WTC11 (cell line): ENCODE data around the gene NEDD9. TPM values are rescaled to one million over a fixed set of nuclear protein-coding genes. Genes with fewer than 3 reads are reported as not detected.

Experiments used
- ATAC-seq: fragments of 200-7000 bp; cut with Tn5 transposase; 2 replicates; pipeline ENCODE4 v1.10.0; 2021; ENCODE audit warnings: mild to moderate bottlenecking, moderate library complexity
- CTCF ChIA-PET: fragments of 300-600 bp; sonication (Branson Sonifier 250); formaldehyde crosslinking; loops from one replicate; lab custom pipeline; 2021; ENCODE audit warnings: antibody characterized with exemption; lab: Charles Lee
- POLR2A ChIA-PET: fragments of 350-600 bp; sonication (Branson Sonifier 250); formaldehyde crosslinking; loops from one replicate; lab custom pipeline; 2021; ENCODE audit warnings: antibody characterized with exemption; lab: Charles Lee
- DNase-seq: peaks from one replicate; pipeline ENCODE4 v3.0.0; 2021; ENCODE audit warnings: low spot score
- H3K27ac Mint-ChIP-seq: 2 replicates; pipeline ENCODE4 v1.8.0; 2021; ENCODE audit warnings: mixed read lengths
- H3K27me3 Mint-ChIP-seq: 2 replicates; pipeline ENCODE4 v1.8.0; 2021; ENCODE audit warnings: low read depth, mild to moderate bottlenecking, moderate library complexity, mixed read lengths
- H3K36me3 Mint-ChIP-seq: 2 replicates; pipeline ENCODE4 v1.8.0; 2021; ENCODE audit warnings: mixed read lengths
- H3K4me1 Mint-ChIP-seq: 2 replicates; pipeline ENCODE4 v1.8.0; 2022; ENCODE audit warnings: mixed read lengths
- H3K4me3 Mint-ChIP-seq: 2 replicates; pipeline ENCODE4 v1.8.0; 2021; ENCODE audit warnings: mild to moderate bottlenecking, moderate library complexity, mixed read lengths
- H3K9me3 Mint-ChIP-seq: 2 replicates; pipeline ENCODE4 v1.8.0; 2021; ENCODE audit warnings: mixed read lengths
- EMX1 ChIP-seq: fragments of 250-450 bp; sonication (Bioruptor Pico); IDR thresholded peaks from 2 replicates; pipeline ENCODE4 v1.8.0; 2021; ENCODE audit warnings: mild to moderate bottlenecking
- GABPB1 ChIP-seq: sonication (generic); formaldehyde crosslinking; IDR thresholded peaks from 2 replicates; pipeline ENCODE4 v1.8.1; 2023; ENCODE audit warnings: mild to moderate bottlenecking, missing genetic modification reagents
- JAZF1 ChIP-seq: fragments of 250-450 bp; sonication (Bioruptor Pico); IDR thresholded peaks from 2 replicates; pipeline ENCODE4 v1.9.0; 2021; ENCODE audit warnings: moderate library complexity, mild to moderate bottlenecking, inconsistent platforms
- MYBL2 ChIP-seq: sonication (generic); formaldehyde crosslinking; IDR thresholded peaks from 2 replicates; pipeline ENCODE4 v1.8.1; 2023; ENCODE audit warnings: mild to moderate bottlenecking, moderate library complexity, missing genetic modification reagents
- RELA ChIP-seq: sonication (generic); formaldehyde crosslinking; IDR thresholded peaks from 2 replicates; pipeline ENCODE4 v1.8.1; 2022; ENCODE audit warnings: missing genetic modification reagents, mild to moderate bottlenecking, borderline replicate concordance
- TCF7 ChIP-seq: sonication (generic); formaldehyde crosslinking; IDR thresholded peaks from 2 replicates; pipeline ENCODE4 v1.8.0; 2022; ENCODE audit warnings: mild to moderate bottlenecking, low read depth, missing genetic modification reagents, moderate library complexity
- ZNF219 ChIP-seq: sonication (generic); formaldehyde crosslinking; IDR thresholded peaks from 2 replicates; pipeline ENCODE4 v1.8.0; 2023; ENCODE audit warnings: missing genetic modification reagents, mild to moderate bottlenecking, borderline replicate concordance
- total RNA-seq: library from RNA; stranded (reverse); gene quantifications from 3 replicates; pipeline ENCODE4 v1.2.3, GENCODE V29; 2021
- TF ChIP-seq, protein P1 (sequence below): sonication (generic); formaldehyde crosslinking; IDR thresholded peaks from 2 replicates; pipeline ENCODE4 v1.8.0; 2023; ENCODE audit warnings: missing genetic modification reagents, mild to moderate bottlenecking, borderline replicate concordance
- TF ChIP-seq, protein P2 (sequence below): fragments of 250-450 bp; sonication (Bioruptor Pico); IDR thresholded peaks from 2 replicates; pipeline ENCODE4 v1.9.0; 2021; ENCODE audit warnings: mild to moderate bottlenecking
- TF ChIP-seq, protein P3 (sequence below): sonication (generic); formaldehyde crosslinking; IDR thresholded peaks from 2 replicates; pipeline ENCODE4 v1.8.0; 2022; ENCODE audit warnings: mild to moderate bottlenecking, missing genetic modification reagents
- TF ChIP-seq, protein P4 (sequence below): sonication (generic); formaldehyde crosslinking; IDR thresholded peaks from 2 replicates; pipeline ENCODE4 v1.8.1; 2022; ENCODE audit warnings: missing genetic modification reagents, borderline replicate concordance
- TF ChIP-seq, protein P5 (sequence below): sonication (generic); formaldehyde crosslinking; IDR thresholded peaks from 2 replicates; pipeline ENCODE4 v1.8.1; 2023; ENCODE audit warnings: mild to moderate bottlenecking, missing genetic modification reagents
- TF ChIP-seq, protein P6 (sequence below): sonication (generic); formaldehyde crosslinking; IDR thresholded peaks from 2 replicates; pipeline ENCODE4 v1.8.1; 2023; ENCODE audit warnings: mild to moderate bottlenecking, missing genetic modification reagents

The NEDD9 gene
- total RNA-seq, 1 experiment from 2014 or later = 9.8 TPM

DNA sequence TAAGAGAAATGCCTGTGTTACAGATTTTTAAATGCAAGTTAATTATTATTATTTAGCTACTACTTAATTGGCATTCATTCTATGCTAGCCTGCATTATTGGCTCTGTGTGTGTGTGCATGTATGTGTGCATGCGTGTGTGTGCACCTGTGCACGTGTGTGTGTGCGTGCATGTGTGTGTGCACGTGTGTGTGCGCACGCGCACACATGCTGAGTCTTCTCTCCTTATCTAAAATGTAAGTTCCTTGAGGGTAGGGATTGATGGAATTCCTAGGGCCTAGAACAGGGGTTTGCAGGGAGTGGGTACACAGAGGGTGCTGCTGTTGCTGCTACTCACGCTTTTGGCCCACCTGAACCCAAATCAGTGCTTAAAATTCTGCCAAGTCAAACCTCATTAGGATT, 43.8 kb upstream of the NEDD9 start (continued):
- TF ChIP-seq RELA (CRISPR knock-in tag) (no peak), JAZF1 (CRISPR knock-in tag) (no peak)
- TF ChIP-seq, protein P1, sequence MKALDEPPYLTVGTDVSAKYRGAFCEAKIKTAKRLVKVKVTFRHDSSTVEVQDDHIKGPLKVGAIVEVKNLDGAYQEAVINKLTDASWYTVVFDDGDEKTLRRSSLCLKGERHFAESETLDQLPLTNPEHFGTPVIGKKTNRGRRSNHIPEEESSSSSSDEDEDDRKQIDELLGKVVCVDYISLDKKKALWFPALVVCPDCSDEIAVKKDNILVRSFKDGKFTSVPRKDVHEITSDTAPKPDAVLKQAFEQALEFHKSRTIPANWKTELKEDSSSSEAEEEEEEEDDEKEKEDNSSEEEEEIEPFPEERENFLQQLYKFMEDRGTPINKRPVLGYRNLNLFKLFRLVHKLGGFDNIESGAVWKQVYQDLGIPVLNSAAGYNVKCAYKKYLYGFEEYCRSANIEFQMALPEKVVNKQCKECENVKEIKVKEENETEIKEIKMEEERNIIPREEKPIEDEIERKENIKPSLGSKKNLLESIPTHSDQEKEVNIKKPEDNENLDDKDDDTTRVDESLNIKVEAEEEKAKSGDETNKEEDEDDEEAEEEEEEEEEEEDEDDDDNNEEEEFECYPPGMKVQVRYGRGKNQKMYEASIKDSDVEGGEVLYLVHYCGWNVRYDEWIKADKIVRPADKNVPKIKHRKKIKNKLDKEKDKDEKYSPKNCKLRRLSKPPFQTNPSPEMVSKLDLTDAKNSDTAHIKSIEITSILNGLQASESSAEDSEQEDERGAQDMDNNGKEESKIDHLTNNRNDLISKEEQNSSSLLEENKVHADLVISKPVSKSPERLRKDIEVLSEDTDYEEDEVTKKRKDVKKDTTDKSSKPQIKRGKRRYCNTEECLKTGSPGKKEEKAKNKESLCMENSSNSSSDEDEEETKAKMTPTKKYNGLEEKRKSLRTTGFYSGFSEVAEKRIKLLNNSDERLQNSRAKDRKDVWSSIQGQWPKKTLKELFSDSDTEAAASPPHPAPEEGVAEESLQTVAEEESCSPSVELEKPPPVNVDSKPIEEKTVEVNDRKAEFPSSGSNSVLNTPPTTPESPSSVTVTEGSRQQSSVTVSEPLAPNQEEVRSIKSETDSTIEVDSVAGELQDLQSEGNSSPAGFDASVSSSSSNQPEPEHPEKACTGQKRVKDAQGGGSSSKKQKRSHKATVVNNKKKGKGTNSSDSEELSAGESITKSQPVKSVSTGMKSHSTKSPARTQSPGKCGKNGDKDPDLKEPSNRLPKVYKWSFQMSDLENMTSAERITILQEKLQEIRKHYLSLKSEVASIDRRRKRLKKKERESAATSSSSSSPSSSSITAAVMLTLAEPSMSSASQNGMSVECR (CRISPR knock-in tag) = no peak
- TF ChIP-seq, protein P2, sequence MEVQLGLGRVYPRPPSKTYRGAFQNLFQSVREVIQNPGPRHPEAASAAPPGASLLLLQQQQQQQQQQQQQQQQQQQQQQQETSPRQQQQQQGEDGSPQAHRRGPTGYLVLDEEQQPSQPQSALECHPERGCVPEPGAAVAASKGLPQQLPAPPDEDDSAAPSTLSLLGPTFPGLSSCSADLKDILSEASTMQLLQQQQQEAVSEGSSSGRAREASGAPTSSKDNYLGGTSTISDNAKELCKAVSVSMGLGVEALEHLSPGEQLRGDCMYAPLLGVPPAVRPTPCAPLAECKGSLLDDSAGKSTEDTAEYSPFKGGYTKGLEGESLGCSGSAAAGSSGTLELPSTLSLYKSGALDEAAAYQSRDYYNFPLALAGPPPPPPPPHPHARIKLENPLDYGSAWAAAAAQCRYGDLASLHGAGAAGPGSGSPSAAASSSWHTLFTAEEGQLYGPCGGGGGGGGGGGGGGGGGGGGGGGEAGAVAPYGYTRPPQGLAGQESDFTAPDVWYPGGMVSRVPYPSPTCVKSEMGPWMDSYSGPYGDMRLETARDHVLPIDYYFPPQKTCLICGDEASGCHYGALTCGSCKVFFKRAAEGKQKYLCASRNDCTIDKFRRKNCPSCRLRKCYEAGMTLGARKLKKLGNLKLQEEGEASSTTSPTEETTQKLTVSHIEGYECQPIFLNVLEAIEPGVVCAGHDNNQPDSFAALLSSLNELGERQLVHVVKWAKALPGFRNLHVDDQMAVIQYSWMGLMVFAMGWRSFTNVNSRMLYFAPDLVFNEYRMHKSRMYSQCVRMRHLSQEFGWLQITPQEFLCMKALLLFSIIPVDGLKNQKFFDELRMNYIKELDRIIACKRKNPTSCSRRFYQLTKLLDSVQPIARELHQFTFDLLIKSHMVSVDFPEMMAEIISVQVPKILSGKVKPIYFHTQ (CRISPR knock-in tag) = no peak

DNA sequence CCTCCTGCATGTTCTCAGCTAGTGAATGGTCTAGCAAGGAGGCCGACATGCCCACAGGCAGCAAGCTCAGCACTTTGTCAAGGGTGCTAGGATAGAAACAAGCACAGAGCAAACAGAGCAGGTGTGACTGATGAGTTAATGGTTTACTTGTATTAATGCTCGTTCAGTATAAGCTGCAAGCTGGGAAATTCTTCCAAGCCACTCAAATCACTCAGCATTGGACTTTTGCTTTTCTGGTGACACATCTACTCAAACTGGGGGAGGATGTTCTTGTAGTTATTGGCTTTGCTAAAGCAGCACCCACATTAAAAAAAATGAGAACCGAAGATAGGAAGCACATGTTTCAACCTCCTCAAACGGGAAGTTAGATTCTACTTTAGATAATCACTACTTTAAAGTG, 43.1 kb upstream of the NEDD9 start:
- no peak for ATAC-seq
- TF ChIP-seq GABPB1 (CRISPR knock-in tag) (0 out of 2 replicates have a peak, but pooled peaks have one; percentile 23), MYBL2 (CRISPR knock-in tag) (no peak), TCF7 (CRISPR knock-in tag) (no peak)
- TF ChIP-seq, protein P3, sequence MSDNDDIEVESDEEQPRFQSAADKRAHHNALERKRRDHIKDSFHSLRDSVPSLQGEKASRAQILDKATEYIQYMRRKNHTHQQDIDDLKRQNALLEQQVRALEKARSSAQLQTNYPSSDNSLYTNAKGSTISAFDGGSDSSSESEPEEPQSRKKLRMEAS (CRISPR knock-in tag) = no peak
- no peaks in the 10 kb centered on the region for H3K27me3 Mint-ChIP-seq
- H3K27ac Mint-ChIP-seq = 0 out of 2 replicates have a peak overlapping the region, but pooled peaks have one; percentile 25
- no peaks in the 10 kb centered on the region for H3K36me3 Mint-ChIP-seq
- no peak overlapping the region for H3K4me3 Mint-ChIP-seq
- peaks cover 42% of the 10 kb centered on the region for H3K4me1 Mint-ChIP-seq
- H3K9me3 Mint-ChIP-seq = no peaks in the 10 kb centered on the region
- POLR2A ChIA-PET = no interaction called here
- CTCF ChIA-PET = no interaction called here
- no peak for DNase-seq

DNA sequence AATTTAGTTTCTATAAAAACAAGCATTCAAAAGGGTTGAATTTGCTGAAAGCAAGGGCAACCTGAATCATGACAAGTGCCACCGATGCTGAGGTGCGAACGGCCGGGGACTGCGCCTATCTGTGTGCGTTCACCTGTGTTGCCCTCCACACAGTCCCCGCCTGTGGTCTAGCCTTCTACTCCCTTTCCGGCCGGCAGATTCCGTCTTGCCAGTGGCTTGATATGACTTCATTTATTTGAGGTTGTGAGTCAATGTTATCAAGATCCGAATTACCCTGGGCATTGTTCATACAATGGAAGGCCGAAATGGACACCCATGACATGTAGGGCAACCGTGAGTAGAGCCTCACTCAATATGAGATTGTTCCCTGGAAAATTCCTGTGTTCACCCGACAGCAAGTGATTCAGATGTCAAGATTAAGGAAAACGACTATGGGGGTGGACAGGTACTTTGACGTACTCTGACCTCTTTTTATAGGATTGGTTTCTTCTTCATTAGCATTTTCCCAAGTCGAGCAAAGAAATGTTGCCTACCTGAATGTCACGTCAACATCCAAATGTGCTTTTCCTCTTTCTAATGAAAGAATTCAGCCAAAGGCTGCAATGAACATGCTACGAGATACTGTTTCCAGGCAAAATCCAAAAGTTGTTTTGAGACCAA, 41.1 kb upstream of the NEDD9 start:
- TF ChIP-seq EMX1 (CRISPR knock-in tag) (no peak), ZNF219 (CRISPR knock-in tag) (no peak)
- TF ChIP-seq, protein P2 (CRISPR knock-in tag) = no peak
- TF ChIP-seq, protein P4, sequence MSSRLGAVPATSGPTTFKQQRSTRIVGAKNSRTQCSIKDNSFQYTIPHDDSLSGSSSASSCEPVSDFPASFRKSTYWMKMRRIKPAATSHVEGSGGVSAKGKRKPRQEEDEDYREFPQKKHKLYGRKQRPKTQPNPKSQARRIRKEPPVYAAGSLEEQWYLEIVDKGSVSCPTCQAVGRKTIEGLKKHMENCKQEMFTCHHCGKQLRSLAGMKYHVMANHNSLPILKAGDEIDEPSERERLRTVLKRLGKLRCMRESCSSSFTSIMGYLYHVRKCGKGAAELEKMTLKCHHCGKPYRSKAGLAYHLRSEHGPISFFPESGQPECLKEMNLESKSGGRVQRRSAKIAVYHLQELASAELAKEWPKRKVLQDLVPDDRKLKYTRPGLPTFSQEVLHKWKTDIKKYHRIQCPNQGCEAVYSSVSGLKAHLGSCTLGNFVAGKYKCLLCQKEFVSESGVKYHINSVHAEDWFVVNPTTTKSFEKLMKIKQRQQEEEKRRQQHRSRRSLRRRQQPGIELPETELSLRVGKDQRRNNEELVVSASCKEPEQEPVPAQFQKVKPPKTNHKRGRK (CRISPR knock-in tag) = no peak
- TF ChIP-seq, protein P5, sequence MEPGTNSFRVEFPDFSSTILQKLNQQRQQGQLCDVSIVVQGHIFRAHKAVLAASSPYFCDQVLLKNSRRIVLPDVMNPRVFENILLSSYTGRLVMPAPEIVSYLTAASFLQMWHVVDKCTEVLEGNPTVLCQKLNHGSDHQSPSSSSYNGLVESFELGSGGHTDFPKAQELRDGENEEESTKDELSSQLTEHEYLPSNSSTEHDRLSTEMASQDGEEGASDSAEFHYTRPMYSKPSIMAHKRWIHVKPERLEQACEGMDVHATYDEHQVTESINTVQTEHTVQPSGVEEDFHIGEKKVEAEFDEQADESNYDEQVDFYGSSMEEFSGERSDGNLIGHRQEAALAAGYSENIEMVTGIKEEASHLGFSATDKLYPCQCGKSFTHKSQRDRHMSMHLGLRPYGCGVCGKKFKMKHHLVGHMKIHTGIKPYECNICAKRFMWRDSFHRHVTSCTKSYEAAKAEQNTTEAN = no peak
- TF ChIP-seq, protein P6, sequence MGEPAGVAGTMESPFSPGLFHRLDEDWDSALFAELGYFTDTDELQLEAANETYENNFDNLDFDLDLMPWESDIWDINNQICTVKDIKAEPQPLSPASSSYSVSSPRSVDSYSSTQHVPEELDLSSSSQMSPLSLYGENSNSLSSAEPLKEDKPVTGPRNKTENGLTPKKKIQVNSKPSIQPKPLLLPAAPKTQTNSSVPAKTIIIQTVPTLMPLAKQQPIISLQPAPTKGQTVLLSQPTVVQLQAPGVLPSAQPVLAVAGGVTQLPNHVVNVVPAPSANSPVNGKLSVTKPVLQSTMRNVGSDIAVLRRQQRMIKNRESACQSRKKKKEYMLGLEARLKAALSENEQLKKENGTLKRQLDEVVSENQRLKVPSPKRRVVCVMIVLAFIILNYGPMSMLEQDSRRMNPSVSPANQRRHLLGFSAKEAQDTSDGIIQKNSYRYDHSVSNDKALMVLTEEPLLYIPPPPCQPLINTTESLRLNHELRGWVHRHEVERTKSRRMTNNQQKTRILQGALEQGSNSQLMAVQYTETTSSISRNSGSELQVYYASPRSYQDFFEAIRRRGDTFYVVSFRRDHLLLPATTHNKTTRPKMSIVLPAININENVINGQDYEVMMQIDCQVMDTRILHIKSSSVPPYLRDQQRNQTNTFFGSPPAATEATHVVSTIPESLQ (CRISPR knock-in tag) = no peak
- no peak for DNase-seq
- POLR2A ChIA-PET = no interaction called here
- peaks cover 34% of the 10 kb centered on the region for H3K4me1 Mint-ChIP-seq
- no peaks in the 10 kb centered on the region for H3K9me3 Mint-ChIP-seq
- no peak overlapping the region for H3K27ac Mint-ChIP-seq
- CTCF ChIA-PET = no interaction called here
- no peak for ATAC-seq
- no peaks in the 10 kb centered on the region for H3K36me3 Mint-ChIP-seq
- H3K4me3 Mint-ChIP-seq = no peak overlapping the region
- no peaks in the 10 kb centered on the region for H3K27me3 Mint-ChIP-seq
